Mucosa of descending colon (tissue), 3 donors: Measurements from ENCODE around the gene C19orf85. TPM values are rescaled to one million over a fixed set of nuclear protein-coding genes. Genes with fewer than 3 reads are reported as not detected.

ENCODE experiments used
- ATAC-seq: fragments of 200-7000 bp; cut with Tn5 transposase; one replicate; pipeline ENCODE4 v1.9.1; 2020; ENCODE audit warnings: mild to moderate bottlenecking, moderate library complexity
- DNase-seq, 3 donors: peaks; one replicate each; pipeline ENCODE4 v3.0.0-alpha.2; 2020
- H3K36me3 ChIP-seq: fragments of 200-600 bp; one replicate; pipeline ENCODE4 v1.8.0; 2021; ENCODE audit warnings: low read depth, mild to moderate bottlenecking
- H3K4me1 ChIP-seq: fragments of 200-600 bp; one replicate; pipeline ENCODE4 v1.8.0; 2021; ENCODE audit warnings: low read depth, mild to moderate bottlenecking
- H3K4me3 ChIP-seq: fragments of 200-600 bp; one replicate; pipeline ENCODE4 v1.8.0; 2021; ENCODE audit warnings: mild to moderate bottlenecking
- H3K9me3 ChIP-seq: fragments of 200-600 bp; one replicate; pipeline ENCODE4 v1.8.0; 2021; ENCODE audit warnings: mild to moderate bottlenecking
- intact Hi-C, 2 donors: fragments of 100-400 bp; cut with DNase I in 1 of 2; cut with micrococcal nuclease in 1 of 2; formaldehyde crosslinking; loops; one replicate each; pipeline versions ENCODE4 v1.11.0 to v1.11.1; 2022; cut with DNase I, micrococcal nuclease
- long read RNA-seq, 2 donors: library from polyadenylated mRNA; unstranded; transcript quantifications; one replicate each; pipeline ENCODE4 v2.0.0, GENCODE V29; 2019 to 2021
- total RNA-seq, 3 donors: library from RNA; stranded (reverse); fragmentation: NEBNext Ultra II Directional in 2 of 3; extraction: Animal tissue kit (Norgen Biotek cat#: 25700) in 2 of 3; gene quantifications; one replicate each; pipeline versions ENCODE4 v1.2.1 to v1.2.4, GENCODE V29; 2021 to 2023
- TF ChIP-seq, protein P1 (sequence below): fragments of 200-600 bp; IDR thresholded peaks from one replicate; pipeline ENCODE4 v1.8.0; 2022; ENCODE audit warnings: antibody characterized with exemption, mild to moderate bottlenecking
- donor health status: DM: no; HTN: no; CAD: no; lungs with moderate emphysema.
- donor health status: DM: no; HTN: no; CAD: no.
- donor health status: DM: no; HTN: yes; CAD: no.

The C19orf85 gene
- not detected for total RNA-seq
- long read RNA-seq, donor 1 = 0 reads
- long read RNA-seq, donor 2 = 0 reads

DNA sequence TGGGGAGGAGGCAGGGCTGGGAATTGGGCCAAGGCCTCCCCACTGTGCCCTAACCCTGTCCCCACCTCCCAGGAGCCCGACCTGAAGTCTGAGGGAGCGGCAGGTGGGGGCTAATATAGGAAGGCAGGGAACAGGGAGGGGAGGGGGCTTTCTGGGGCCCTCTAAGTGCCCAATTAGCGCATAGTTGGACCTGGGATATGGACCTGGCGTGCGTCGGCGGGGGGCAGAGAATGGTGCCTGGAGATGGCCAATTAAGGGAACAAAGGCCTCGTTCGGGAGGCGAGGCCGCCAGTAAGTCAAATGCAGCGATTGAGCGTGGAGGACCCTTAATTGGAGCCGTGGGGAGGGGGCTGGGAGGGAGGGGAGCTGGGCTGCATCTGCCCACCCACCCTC, at the start of gene C19orf85:
Gene C19orf85 (minus strand): TSS at position 90 of the 393 bp plus-strand sequence. CDS start 197 bp downstream, outside the sequence.
- TF ChIP-seq, protein P1, sequence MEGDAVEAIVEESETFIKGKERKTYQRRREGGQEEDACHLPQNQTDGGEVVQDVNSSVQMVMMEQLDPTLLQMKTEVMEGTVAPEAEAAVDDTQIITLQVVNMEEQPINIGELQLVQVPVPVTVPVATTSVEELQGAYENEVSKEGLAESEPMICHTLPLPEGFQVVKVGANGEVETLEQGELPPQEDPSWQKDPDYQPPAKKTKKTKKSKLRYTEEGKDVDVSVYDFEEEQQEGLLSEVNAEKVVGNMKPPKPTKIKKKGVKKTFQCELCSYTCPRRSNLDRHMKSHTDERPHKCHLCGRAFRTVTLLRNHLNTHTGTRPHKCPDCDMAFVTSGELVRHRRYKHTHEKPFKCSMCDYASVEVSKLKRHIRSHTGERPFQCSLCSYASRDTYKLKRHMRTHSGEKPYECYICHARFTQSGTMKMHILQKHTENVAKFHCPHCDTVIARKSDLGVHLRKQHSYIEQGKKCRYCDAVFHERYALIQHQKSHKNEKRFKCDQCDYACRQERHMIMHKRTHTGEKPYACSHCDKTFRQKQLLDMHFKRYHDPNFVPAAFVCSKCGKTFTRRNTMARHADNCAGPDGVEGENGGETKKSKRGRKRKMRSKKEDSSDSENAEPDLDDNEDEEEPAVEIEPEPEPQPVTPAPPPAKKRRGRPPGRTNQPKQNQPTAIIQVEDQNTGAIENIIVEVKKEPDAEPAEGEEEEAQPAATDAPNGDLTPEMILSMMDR = no peak
- H3K9me3 ChIP-seq = no peaks in the 10 kb centered on the region
- no peak for DNase-seq
- intact Hi-C loops = no loop called here
- H3K4me1 ChIP-seq = peaks cover 15% of the 10 kb centered on the region
- no peak for ATAC-seq
- peaks cover 4% of the 10 kb centered on the region for H3K36me3 ChIP-seq
- no peak within 1 kb of the TSS for H3K4me3 ChIP-seq

DNA sequence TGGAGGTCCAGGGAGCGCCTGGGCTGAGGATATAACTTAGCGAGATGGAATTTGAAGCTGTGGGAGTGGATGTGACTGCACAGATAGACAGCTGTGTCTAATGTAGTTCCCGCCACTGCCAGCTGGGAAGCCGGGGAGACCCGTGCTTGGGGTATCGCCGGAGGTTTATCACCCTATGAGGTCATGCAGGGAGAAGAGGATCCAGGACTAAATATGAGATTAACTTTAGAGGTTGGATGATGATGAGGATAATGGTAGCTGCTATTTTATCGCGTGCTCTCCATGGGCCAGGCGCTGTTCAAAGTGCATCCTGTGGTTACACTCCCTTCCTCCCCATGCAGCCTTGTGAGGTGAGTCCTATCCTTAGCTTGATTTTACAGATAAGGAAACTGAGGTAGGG, 43.6 kb upstream of the C19orf85 start:
- Histone ChIP-seq H3K36me3 (no peaks in the 10 kb centered on the region), H3K4me1 (no peaks in the 10 kb centered on the region), H3K9me3 (no peaks in the 10 kb centered on the region), H3K4me3 (no peak overlapping the region)
- intact Hi-C loops = no loop called here
- DNase-seq = no peak
- ATAC-seq = no peak
- TF ChIP-seq, protein P1 = no peak

DNA sequence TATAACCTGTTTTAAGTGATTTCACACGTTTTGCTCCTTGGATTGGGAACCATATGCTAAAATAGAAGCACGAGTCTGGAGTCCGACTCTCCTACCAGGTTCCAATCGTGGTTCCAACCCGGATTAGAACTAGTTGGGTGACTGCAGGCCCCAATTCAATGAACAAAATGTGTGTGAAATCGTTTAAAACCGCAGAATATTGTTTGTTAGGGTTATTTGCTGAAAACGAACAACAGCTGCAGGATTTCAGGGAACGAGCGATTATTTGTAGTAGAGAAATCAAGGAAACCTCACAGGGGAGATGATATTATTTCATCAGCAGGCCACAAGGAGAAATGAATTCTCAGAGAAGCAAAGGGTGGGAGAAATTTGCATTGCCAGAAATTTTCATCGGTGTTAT, 40.4 kb upstream of the C19orf85 start:
- no peak overlapping the region for H3K4me3 ChIP-seq
- no peak for ATAC-seq
- no peak for DNase-seq
- intact Hi-C loops = loop anchor here in 1 of 2 donors (2.0 kb wide), 1 partner anchor 36 kb away; no protein-coding TSS in a partner anchor
- TF ChIP-seq, protein P1 = no peak
- no peaks in the 10 kb centered on the region for H3K9me3 ChIP-seq
- no peaks in the 10 kb centered on the region for H3K4me1 ChIP-seq
- no peaks in the 10 kb centered on the region for H3K36me3 ChIP-seq

DNA sequence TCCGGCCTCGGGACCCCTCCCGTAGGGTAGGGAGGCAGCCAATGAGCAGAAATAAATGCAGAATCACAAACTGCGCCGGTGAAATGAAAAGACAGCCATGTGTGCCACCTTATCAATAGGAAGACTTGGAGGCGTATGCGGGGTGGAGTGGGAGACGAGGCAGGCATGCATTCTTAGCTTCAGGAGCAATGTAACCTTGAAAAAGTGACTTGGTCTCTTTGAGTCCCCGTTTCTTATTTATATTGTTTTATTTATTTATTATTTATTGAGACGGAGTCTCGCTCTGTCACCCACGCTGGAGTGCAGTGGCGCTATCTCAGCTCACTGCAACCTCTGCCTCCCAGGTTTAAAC, 39.7 kb upstream of the C19orf85 start:
- Histone ChIP-seq H3K36me3 (no peaks in the 10 kb centered on the region), H3K4me1 (no peaks in the 10 kb centered on the region), H3K4me3 (no peak overlapping the region), H3K9me3 (no peaks in the 10 kb centered on the region)
- DNase-seq (no peak), ATAC-seq (no peak)
- TF ChIP-seq, protein P1 = no peak
- intact Hi-C loops = loop anchor here in 1 of 2 donors (2.0 kb wide), 1 partner anchor 35 kb away; no protein-coding TSS in a partner anchor

DNA sequence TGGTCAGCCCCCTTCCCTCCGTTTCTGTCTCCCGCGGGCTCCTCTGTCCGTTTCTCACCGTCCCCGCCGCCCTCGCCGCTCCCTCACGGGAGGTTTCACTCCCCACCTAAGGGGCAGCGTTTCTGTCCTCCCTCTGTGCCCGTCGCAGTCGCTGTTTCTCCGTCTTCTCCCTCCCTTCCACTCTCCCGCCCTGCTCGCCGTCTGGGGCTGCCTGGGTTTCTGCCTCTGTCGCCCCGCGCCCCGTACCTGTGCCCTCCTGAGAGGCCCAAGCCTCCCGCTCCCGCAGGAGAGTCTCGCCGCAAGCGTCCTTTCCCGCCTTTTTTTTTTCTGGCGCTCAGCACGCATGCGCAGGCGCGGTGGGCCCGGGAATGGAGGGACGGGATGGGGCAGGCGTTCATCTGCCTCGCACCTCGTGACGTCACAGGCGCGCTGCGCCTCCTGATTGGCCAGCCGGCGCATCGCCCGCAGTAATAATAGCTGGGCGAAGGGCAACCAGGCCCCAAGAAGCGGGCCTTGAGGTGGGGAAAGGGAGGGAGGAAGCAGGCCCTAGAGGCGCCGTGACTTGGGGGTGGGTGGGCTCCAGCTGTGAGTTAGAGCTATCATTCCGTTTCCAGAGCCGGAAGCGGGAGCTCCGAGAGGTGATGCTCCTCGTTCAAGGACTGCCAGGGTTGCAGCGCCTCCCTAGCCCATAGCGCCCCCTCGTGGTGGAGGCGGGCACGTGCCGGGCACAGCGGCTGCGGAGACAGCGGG, 39.1 kb upstream of the C19orf85 start:
- no peaks in the 10 kb centered on the region for H3K9me3 ChIP-seq
- peak; percentile 98 for ATAC-seq
- TF ChIP-seq, protein P1 = peak; percentile 98
- no peaks in the 10 kb centered on the region for H3K36me3 ChIP-seq
- no peaks in the 10 kb centered on the region for H3K4me1 ChIP-seq
- intact Hi-C loops = loop anchor here in 1 of 2 donors (2.0 kb wide), 1 partner anchor 35 kb away; no protein-coding TSS in a partner anchor
- H3K4me3 ChIP-seq = no peak overlapping the region
- DNase-seq = peak; percentile 92 to 93 (median 92)
